ENCODE data around the gene TRPV4.

TRPV4 gene

DNA sequence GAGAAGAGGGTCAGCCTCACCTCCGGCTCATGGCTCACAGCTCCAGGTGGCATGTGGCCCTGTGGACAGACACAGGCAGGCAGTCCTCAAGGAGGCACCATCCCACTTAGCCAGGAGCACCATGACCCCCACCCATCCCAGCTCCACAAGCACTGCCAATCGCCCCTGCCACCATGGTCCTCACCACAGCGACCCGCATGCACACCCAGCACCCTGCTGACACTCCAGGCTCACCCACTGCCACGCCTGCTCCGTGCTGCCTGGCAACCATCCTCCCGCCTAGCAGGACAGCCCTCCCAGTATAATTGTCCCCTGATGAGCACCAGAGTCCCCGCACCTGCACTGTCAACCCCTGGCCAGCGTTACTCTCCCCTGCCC lies 50.9 kb downstream of the TRPV4 start:
- no peaks in the 10 kb centered on the region for H3K9me3 ChIP-seq (ENCODE audit: control insufficient read depth, insufficient read depth, low read depth, low read length)
- ChIA-PET CTCF (interaction anchor here (1.0 to 1.3 kb wide), 2 partner anchors 63 to 184 kb away, joined by 3 read pairs; no protein-coding TSS in a partner anchor), POLR2A (interaction anchor here (1.2 kb wide), 1 partner anchor 9 kb away, joined by 3 read pairs; no protein-coding TSS in a partner anchor)
- H3K4me3 ChIP-seq (ENCODE audit: low read depth, low read length) = no peak overlapping the region
- H3K4me1 ChIP-seq (ENCODE audit: control insufficient read depth, insufficient read depth, low read length) = no peaks in the 10 kb centered on the region
- H3K27ac ChIP-seq (ENCODE audit: extremely low read depth, low read depth, low read length) = no peak overlapping the region
- no peaks in the 10 kb centered on the region for H3K36me3 ChIP-seq (ENCODE audit: control insufficient read depth in 2 of 2, insufficient read depth in 1 of 2, low read length in 2 of 2)
- TF ChIP-seq YY2 (tag by site-specific recombination; IDR thresholded peaks at IDR 0.05) (no peak), KLF9 (tag by site-specific recombination; IDR thresholded peaks at IDR 0.05; ENCODE audit: low read depth) (no peak), ZIC2 (tag by site-specific recombination; IDR thresholded peaks at IDR 0.05) (peak; percentile 68), ZNF785 (tag by site-specific recombination; IDR thresholded peaks at IDR 0.05) (no peak), ZNF510 (tag by site-specific recombination; IDR thresholded peaks at IDR 0.05; ENCODE audit: insufficient replicate concordance) (no peak), ZNF266 (tag by site-specific recombination; IDR thresholded peaks at IDR 0.05; ENCODE audit: low read depth) (no peak), ZNF623 (tag by site-specific recombination; IDR thresholded peaks at IDR 0.05) (no peak), TCF7L2 (IDR thresholded peaks at IDR 0.05; ENCODE audit: borderline replicate concordance, low read depth, low read length) (no peak)
- TF ChIP-seq, protein P1, sequence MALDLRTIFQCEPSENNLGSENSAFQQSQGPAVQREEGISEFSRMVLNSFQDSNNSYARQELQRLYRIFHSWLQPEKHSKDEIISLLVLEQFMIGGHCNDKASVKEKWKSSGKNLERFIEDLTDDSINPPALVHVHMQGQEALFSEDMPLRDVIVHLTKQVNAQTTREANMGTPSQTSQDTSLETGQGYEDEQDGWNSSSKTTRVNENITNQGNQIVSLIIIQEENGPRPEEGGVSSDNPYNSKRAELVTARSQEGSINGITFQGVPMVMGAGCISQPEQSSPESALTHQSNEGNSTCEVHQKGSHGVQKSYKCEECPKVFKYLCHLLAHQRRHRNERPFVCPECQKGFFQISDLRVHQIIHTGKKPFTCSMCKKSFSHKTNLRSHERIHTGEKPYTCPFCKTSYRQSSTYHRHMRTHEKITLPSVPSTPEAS (tag by site-specific recombination; IDR thresholded peaks at IDR 0.05) = no peak

- POLR2A ChIA-PET = interaction anchor here (1.2 kb wide), 1 partner anchor 9 kb away, joined by 3 read pairs; no protein-coding TSS in a partner anchor
- H3K36me3 ChIP-seq (ENCODE audit: control insufficient read depth in 2 of 2, insufficient read depth in 1 of 2, low read length in 2 of 2) = no peaks in the 10 kb centered on the region
- no peak overlapping the region for H3K4me3 ChIP-seq (ENCODE audit: low read depth, low read length)
- no peaks in the 10 kb centered on the region for H3K9me3 ChIP-seq (ENCODE audit: control insufficient read depth, insufficient read depth, low read depth, low read length)
- H3K27ac ChIP-seq (ENCODE audit: extremely low read depth, low read depth, low read length) = no peak overlapping the region
- TF ChIP-seq PRDM1 (tag by site-specific recombination; IDR thresholded peaks at IDR 0.05) = no peak
- TF ChIP-seq SETDB1 (IDR thresholded peaks at IDR 0.05; ENCODE audit: insufficient read length, low read length) = peak; percentile 33
- no peaks in the 10 kb centered on the region for H3K4me1 ChIP-seq (ENCODE audit: control insufficient read depth, insufficient read depth, low read length)
- CTCF ChIA-PET = interaction anchor here (1.0 to 1.3 kb wide), 2 partner anchors 63 to 184 kb away, joined by 3 read pairs; no protein-coding TSS in a partner anchor
These were observed 51.4 kb downstream of the TRPV4 start for GRCh38 chr12:109781668-109782325.

GRCh38 chr12:109779382-109779781 lies 53.8 kb downstream of the TRPV4 start:
- no peaks in the 10 kb centered on the region for H3K36me3 ChIP-seq (ENCODE audit: control insufficient read depth in 2 of 2, insufficient read depth in 1 of 2, low read length in 2 of 2)
- TF ChIP-seq ZNF555 (tag by site-specific recombination; conservative IDR thresholded peaks at IDR 0.05) (no peak), ZNF354C (tag by site-specific recombination; IDR thresholded peaks at IDR 0.05; ENCODE audit: borderline replicate concordance, low read depth) (no peak)
- H3K4me1 ChIP-seq (ENCODE audit: control insufficient read depth, insufficient read depth, low read length) = no peaks in the 10 kb centered on the region
- H3K4me3 ChIP-seq (ENCODE audit: low read depth, low read length) = no peak overlapping the region
- CTCF ChIA-PET = interaction anchor here (9.3 kb wide), 1 partner anchor 260 kb away, joined by 89 read pairs; no protein-coding TSS in a partner anchor
- H3K27ac ChIP-seq (ENCODE audit: extremely low read depth, low read depth, low read length) = no peak overlapping the region
- H3K9me3 ChIP-seq (ENCODE audit: control insufficient read depth, insufficient read depth, low read depth, low read length) = no peaks in the 10 kb centered on the region
- POLR2A ChIA-PET = no interaction called here

- ChIA-PET POLR2A (no interaction called here), CTCF (interaction anchor here (0.6 to 9.3 kb wide), 3 partner anchors 13 to 260 kb away, joined by 3 to 89 read pairs (median 5); no protein-coding TSS in a partner anchor)
- Histone ChIP-seq H3K4me1 (ENCODE audit: control insufficient read depth, insufficient read depth, low read length) (no peaks in the 10 kb centered on the region), H3K9me3 (ENCODE audit: control insufficient read depth, insufficient read depth, low read depth, low read length) (no peaks in the 10 kb centered on the region), H3K4me3 (ENCODE audit: low read depth, low read length) (no peak overlapping the region), H3K36me3 (ENCODE audit: control insufficient read depth in 2 of 2, insufficient read depth in 1 of 2, low read length in 2 of 2) (no peaks in the 10 kb centered on the region), H3K27ac (ENCODE audit: extremely low read depth, low read depth, low read length) (no peak overlapping the region)
- TF ChIP-seq ZNF174 (tag by site-specific recombination; IDR thresholded peaks at IDR 0.05) (no peak), ZNF843 (tag by site-specific recombination; IDR thresholded peaks at IDR 0.05) (no peak), ZNF658 (tag by site-specific recombination; IDR thresholded peaks at IDR 0.05) (no peak), ZNF785 (tag by site-specific recombination; IDR thresholded peaks at IDR 0.05) (no peak), ZNF792 (tag by site-specific recombination; IDR thresholded peaks at IDR 0.05) (no peak), ZBTB10 (tag by site-specific recombination; IDR thresholded peaks at IDR 0.05) (no peak)
- TF ChIP-seq, protein P2, sequence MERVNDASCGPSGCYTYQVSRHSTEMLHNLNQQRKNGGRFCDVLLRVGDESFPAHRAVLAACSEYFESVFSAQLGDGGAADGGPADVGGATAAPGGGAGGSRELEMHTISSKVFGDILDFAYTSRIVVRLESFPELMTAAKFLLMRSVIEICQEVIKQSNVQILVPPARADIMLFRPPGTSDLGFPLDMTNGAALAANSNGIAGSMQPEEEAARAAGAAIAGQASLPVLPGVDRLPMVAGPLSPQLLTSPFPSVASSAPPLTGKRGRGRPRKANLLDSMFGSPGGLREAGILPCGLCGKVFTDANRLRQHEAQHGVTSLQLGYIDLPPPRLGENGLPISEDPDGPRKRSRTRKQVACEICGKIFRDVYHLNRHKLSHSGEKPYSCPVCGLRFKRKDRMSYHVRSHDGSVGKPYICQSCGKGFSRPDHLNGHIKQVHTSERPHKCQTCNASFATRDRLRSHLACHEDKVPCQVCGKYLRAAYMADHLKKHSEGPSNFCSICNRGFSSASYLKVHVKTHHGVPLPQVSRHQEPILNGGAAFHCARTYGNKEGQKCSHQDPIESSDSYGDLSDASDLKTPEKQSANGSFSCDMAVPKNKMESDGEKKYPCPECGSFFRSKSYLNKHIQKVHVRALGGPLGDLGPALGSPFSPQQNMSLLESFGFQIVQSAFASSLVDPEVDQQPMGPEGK (tag by site-specific recombination; IDR thresholded peaks at IDR 0.05) = no peak
These were observed 54.5 kb downstream of the TRPV4 start for GRCh38 chr12:109778684-109779083.
